T-helper 22 cell (primary cell): ENCODE measurements around the gene KASH5.
A peak's percentile ranks its signal among the peaks of the same experiment; 100 is the strongest.
"Not testable (repeated sequence)": the region's sequence is repeated elsewhere in the genome, so short reads cannot be mapped to it uniquely, and the experiment has no call there.

Experiments used
- DNase-seq: peaks from one replicate; pipeline ENCODE4 v3.0.0-alpha.2; 2020; ENCODE audit warnings: low read depth

The KASH5 gene

DNA sequence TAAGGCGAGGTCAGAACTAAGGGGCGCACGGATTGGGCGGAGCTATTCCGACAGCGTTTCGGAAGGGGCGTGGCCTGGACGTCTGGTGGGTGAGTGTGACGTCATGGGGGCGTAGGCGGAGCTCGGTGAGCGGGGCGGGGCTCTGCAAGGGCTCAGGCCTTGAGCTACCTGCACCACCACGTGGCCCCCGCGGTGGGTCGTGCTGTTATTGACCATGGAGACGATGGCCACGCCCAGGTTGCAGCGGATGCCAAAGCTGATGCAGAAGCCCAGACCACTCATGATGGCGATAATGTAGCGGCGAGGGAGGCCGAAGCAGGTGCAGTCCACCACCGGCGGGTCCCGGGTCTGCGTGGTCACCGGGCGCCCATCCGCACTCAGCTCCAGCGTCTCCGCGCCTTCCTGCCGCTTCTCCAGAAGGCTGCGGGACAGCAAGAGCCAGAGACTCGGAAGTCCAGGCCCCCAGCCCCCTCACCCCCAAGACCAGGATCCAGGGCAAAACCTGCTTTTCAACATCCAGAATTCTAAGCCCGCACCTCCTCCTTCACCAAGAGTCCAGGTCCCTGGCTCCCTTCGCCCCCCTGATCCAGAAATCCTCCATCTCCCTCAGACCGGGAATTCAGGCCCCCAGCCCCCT, 48.5 kb downstream of the KASH5 start:
- peak; percentile 31 for DNase-seq

- no peak for DNase-seq
Observed at GRCh38 chr19:49437231-49437630, 49.2 kb downstream of the KASH5 start.

DNA sequence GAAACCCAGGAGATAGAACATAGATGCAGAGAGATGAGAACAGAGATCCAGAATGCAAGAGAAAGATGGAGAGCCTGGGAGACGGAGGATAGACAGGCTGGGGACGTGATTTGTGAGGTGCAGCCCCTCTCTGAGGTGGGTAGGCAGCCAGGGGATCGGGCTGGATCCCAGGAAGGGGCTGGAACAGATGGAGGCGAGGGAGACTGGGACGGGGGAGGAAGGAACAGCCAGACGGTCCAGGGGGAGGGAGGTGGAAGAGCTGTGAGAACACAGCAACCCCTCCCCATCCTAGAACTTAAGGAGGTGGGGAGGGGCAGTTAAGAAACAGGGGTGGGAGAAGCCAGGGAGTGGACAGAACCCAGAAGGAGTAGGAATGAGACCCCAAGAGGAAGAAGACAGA, 50.2 kb downstream of the KASH5 start:
- DNase-seq, result no peak

DNA sequence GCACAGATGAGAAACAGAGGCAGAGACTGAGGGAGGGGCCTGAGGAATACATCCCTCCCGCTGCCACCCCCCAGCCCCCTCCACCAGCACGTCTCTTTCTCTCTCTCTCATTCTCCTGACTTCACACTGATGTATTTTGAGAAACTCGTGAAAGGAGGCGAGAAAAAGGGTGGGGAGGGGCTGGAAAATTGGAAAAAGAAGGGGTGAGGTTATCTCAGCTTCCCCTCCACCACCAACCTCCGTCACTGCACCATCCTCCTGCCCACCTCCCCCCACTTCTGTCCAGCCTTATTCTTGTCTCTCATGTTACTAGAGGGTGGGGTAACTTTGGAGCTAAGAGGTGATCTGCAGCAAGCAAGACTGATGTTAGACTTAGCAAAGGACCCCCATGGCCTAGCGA, 51.8 kb downstream of the KASH5 start:
- no peak for DNase-seq

DNA sequence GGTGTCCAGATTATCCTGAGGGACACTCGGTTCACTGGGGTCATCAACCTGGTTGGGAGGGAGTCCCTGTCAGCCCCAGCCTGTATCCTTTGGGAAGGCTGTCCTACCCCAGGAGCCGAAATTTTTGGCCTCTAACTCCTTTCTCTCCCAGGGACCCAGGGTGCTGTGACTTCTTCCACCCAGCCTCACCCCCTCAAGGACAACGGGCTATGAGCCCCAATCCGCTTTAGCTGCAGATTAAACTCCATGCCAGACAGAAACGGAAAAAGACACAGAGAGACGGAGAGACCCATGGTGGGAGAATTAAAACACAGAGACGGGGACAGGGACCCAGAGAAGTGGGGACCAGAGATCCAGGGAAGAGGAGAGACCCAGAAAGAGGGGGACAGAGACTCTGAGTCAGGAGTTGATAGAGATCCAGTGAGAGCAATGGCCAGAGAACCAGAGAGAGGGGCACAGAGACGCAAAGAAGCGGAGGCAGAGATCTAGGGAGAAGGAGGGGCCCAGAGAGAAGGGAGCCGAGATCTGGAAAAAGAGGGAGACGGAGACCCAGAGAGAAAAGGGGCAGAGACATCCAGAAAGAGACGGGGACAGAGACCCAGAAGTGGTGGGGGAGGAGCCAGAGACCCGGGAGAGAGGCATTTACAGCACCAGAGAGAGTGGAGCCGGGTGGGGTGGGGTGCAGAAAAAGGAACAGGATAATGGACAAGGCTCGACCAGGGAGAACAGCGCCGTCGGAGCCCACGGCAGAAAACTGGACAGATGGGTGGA, 52.6 kb downstream of the KASH5 start:
- no peak for DNase-seq

GRCh38 chr19:49441210-49441959, 53.3 kb downstream of the KASH5 start, which contains the start of gene SLC17A7:
SLC17A7 (minus strand) TSS chr19:49441527; CDS start chr19:49441379, 148 bp downstream.
- peak; percentile 30 for DNase-seq

DNA sequence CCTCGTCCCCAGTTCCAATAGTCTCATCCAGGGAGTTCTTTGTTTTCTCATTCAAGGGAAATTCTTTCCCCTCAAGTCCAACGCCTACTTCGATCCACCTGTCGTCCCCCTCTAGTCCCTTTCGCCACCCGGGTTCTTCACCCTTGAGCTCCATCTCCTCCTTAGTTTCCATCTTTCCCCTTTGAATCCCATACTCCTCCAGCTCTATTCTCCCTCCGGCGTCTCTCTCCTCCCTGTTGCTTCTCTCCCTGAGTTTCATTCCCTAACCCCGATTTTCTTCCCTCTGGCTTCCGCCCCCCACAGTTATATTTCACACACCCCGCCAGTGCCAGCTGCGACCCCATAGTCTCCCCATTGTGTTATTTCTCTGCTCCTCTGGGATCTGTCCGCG, 53.9 kb downstream of the KASH5 start:
- no peak for DNase-seq

DNA sequence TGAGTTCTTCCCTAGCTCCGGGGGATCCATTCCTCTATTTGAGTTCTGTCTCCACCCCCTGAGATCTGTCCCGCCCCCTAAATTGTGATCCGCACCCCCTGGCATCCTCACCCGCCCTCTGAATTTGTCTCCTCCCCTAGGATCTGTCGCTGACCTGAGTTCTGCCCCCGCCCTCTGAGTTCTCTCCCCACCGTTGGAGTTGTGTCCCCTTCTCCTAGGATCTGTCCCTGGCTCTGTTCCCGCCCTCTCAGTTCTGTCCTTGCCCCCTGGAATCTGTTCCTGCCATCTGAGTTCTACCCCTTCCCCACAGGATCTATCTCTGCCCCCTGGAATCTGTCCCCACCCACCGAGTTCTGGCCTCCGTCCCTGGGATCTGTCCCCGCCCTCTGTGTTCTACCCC, 54.3 kb downstream of the KASH5 start:
- no peak for DNase-seq

- DNase-seq, result peak; percentile 47
Observed at GRCh38 chr19:49442771-49443365, 54.8 kb downstream of the KASH5 start.

- peak; percentile 84 for DNase-seq
Observed at GRCh38 chr19:49443366-49444099, 55.5 kb downstream of the KASH5 start.

- not testable (repeated sequence) for DNase-seq
Observed at GRCh38 chr19:49444100-49444700, 56.2 kb downstream of the KASH5 start.

GRCh38 chr19:49445997-49446396, 57.9 kb downstream of the KASH5 start:
- no peak for DNase-seq

GRCh38 chr19:49447485-49448431, 59.7 kb downstream of the KASH5 start:
- DNase-seq, result no peak

DNA sequence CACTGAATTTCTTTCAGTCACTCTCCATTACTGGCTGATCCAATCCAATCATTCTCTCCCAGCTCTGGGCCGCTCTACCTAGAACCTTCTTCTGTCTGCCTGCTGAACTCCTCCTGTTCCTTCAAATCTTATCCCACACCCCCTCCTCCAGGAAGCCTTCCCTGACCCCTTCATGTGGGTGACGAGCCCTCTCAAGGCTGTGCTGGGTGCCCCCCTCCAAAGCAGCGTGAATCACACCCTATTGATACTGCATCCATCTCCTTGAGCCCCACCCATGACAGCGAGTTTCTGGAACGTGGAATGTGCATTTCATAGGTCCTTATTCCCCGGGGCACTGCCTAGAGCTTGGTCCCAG, 60.4 kb downstream of the KASH5 start:
- no peak for DNase-seq

DNA sequence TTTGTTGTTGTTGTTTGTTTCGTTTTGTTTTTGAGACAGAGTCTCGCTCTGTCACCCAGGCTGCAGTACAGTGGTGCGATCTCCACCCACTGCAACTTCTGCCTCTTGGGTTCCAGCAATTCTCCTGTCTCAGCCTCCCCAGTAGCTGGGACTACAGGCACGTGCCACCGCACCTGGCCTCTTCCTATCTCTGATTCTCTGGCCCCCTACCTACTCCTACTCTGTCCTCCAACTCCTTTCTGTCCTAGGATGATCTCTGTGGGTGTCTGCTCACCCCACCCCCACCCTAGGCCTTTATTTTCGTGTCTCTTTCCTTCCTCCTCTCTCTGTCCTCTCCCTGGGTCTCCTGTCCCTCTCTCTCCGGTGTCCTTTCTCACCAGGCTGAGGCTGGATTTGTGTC, 62.4 kb downstream of the KASH5 start:
- no peak for DNase-seq

- DNase-seq, result peak; percentile 90
Observed at GRCh38 chr19:49451430-49452181, 63.6 kb downstream of the KASH5 start, which contains the start of gene PIH1D1. PIH1D1 (minus strand) TSS chr19:49451814; CDS start chr19:49451574, 240 bp downstream.

DNA sequence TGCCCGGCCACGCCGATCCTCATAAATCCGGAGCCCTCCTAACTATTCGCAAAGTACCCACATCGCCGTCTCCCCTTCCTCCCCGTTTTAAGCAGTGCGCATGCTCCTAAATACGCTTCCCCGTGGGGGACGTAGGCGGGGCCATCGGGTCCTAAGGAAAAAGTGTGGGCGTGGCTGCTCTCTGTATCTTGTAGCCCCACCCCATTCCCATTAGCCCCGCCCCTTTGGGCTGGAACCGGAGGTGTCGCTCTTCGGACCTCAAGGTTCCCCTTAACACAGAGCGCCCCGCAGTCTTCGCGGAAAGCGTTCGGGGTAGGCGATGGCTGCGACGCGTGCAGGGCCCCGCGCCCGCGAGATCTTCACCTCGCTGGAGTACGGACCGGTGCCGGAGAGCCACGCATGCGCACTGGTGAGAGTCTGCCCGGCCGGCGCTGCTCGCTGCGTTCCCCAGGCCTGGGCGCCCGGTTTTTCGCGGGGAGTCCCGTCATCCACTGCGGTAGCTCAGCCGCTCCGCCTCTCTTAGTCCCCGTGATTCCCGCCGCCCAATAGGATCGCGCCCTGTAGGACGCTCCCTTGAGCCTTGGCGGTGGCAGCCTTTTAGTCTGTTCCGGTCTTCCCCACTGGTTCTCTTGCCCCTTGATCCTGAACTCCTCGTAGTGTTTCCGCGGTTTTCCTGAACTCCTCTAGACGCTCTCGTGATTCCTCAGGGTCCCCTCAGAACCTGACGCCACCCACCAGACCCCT, 65.1 kb downstream of the KASH5 start, which contains the start of gene ALDH16A1:
Gene ALDH16A1, plus strand, starts transcription at position 213 of the 744 bp plus-strand sequence. Its CDS starts 107 bp downstream, at position 320.
- peak; percentile 95 for DNase-seq

DNA sequence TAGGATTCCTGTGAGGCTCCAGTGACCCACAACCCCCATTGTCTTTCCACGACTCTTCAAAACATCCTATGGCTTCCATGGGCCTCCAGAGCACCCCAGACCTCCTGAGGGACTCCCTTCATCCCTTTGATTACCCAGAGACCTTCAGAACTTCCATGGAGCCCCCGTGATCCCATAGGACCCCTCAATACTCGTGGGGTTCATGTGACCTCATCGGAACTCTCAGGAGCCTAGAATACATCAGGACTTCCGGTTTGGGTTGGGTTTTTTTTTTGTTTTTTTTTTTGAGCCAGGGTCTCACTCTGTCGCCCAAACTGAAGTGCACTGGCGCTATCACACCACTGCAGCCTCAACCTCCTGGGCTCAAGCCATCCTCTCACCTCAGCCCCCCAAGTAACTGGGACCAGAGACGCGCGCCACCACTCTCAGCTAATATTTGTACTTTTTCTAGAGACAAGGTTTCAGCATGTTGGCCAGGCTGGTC, 65.8 kb downstream of the KASH5 start:
- no peak for DNase-seq
